ENCODE results near the gene TMC3. TPM values are rescaled to one million over a fixed set of nuclear protein-coding genes. Genes with fewer than 3 reads are reported as not detected.

The TMC3 gene
- total and polyA plus RNA-seq, 10 donors = not detected

- Histone ChIP-seq H3K4me1 (peaks cover 4 to 74% (median 29%) of the 10 kb centered on the region in 6 donors), H3K9me3 (no peaks in the 10 kb centered on the region), H3K27me3 (replicated peaks in 1 of 7) (no peaks in the 10 kb centered on the region), H3K4me3 (peak overlapping the region; percentile 61 to 80 (median 71)), H3K36me3 (peaks cover 0 to 34% (median 14%) of the 10 kb centered on the region in 6 donors), H3K27ac (peak overlapping the region; percentile 38 to 87 (median 83))
- WGBS, 5 donors = 10 to 14% (median 12%) methylated on average over 4 of the region's 4 CpGs
- TF ChIP-seq POLR2A (IDR thresholded peaks at IDR 0.05) = no peak
- TF ChIP-seq CTCF (IDR thresholded peaks at IDR 0.05 in 8 of 11, conservative IDR thresholded peaks at IDR 0.05 in 3 of 11) = no peak
- TF ChIP-seq POLR2AphosphoS5 (IDR thresholded peaks at IDR 0.05) = no peak
- intact Hi-C loops (cut with DNase I; ENCODE audit: low total_unique reads) = no loop called here
- no peak for DNase-seq
These were observed 50.5 kb downstream of the TMC3 start for GRCh38 chr15:81323559-81323943.

DNA sequence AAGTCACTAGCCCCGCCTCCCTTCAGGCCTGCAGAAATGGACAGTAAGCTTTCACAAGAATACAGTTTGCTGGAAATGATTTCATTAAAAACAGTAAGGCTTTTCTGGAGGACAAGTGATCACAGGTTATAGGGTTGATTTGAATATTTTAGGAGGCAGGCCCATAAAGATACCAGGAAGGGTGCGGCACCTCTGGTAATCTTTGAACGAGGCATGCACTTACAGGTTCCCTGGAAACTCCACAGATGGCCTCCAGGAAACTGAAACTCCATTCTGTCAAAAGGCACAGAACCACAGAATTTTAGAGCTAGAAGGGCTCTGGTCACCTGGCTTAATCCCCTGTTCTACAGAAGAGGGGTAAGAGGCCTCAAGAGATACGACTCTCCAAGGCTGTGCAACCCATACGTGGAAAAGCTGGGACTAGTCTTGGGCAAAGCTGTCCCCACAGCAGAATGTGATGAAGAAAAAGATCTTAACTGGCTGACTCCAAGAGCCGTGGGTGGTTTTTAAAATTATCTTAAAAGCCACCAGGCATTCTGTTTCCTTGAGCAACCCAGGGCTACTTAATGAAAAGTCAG is 51.2 kb downstream of the TMC3 start:
- H3K4me3 ChIP-seq = peak overlapping the region in 4 of 8 donors; percentile 61 to 76 (median 72)
- no peak for TF ChIP-seq CTCF (IDR thresholded peaks at IDR 0.05 in 8 of 11, conservative IDR thresholded peaks at IDR 0.05 in 3 of 11)
- TF ChIP-seq POLR2AphosphoS5 (IDR thresholded peaks at IDR 0.05) = no peak
- TF ChIP-seq POLR2A (IDR thresholded peaks at IDR 0.05) = no peak
- peaks cover 0 to 42% (median 22%) of the 10 kb centered on the region in 6 donors for H3K36me3 ChIP-seq
- H3K27ac ChIP-seq = peak overlapping the region in 4 of 8 donors; percentile 8 to 87 (median 68)
- DNase-seq = no peak
- H3K4me1 ChIP-seq = peaks cover 4 to 81% (median 34%) of the 10 kb centered on the region in 6 donors
- no peaks in the 10 kb centered on the region for H3K9me3 ChIP-seq
- no peaks in the 10 kb centered on the region for H3K27me3 ChIP-seq (replicated peaks in 1 of 7)
- WGBS, 5 donors = 59 to 76% (median 63%) methylated on average over 6 of the region's 6 CpGs
- intact Hi-C loops (cut with DNase I; ENCODE audit: low total_unique reads) = no loop called here

DNA sequence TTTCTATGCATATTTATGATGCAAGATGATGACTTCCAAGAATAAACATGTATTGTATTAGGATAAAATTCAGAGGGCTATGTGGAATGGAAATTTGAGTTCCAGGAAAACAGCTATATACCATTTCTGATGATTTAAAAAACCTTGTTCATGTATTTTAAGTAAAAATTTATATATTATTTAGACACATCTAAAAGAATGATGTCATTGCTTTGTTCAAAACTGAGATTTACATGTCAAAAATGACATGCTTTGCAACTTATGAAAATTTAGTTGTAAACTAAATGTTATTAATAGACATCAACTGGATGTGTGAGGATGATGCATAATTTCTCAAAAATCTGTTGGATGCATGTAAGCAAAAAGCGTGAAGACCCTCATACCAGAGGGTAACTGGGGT is 52.3 kb downstream of the TMC3 start:
- Histone ChIP-seq H3K27ac (no peak overlapping the region), H3K4me1 (peaks cover 4 to 84% (median 44%) of the 10 kb centered on the region in 6 donors), H3K9me3 (no peaks in the 10 kb centered on the region), H3K27me3 (replicated peaks in 1 of 7) (no peaks in the 10 kb centered on the region), H3K36me3 (peaks cover 0 to 53% (median 28%) of the 10 kb centered on the region in 6 donors), H3K4me3 (peak overlapping the region in 1 of 8 donors; percentile 76)
- TF ChIP-seq POLR2A (IDR thresholded peaks at IDR 0.05) (no peak), CTCF (IDR thresholded peaks at IDR 0.05 in 8 of 11, conservative IDR thresholded peaks at IDR 0.05 in 3 of 11) (no peak), POLR2AphosphoS5 (IDR thresholded peaks at IDR 0.05) (no peak)
- DNase-seq = no peak
- intact Hi-C loops (cut with DNase I; ENCODE audit: low total_unique reads) = no loop called here
- 93 to 100% (median 95%) methylated on average over 1 of the region's 1 CpG for WGBS, 5 donors

- Histone ChIP-seq H3K36me3 (peaks cover 0 to 93% (median 42%) of the 10 kb centered on the region in 6 donors), H3K4me1 (peaks cover 14 to 91% (median 56%) of the 10 kb centered on the region in 6 donors), H3K27me3 (replicated peaks in 1 of 7) (no peaks in the 10 kb centered on the region), H3K4me3 (no peak overlapping the region), H3K27ac (peak overlapping the region in 5 of 8 donors; percentile 16 to 98 (median 53)), H3K9me3 (no peaks in the 10 kb centered on the region)
- TF ChIP-seq CTCF (IDR thresholded peaks at IDR 0.05 in 8 of 11, conservative IDR thresholded peaks at IDR 0.05 in 3 of 11) (no peak), POLR2AphosphoS5 (IDR thresholded peaks at IDR 0.05) (no peak), POLR2A (IDR thresholded peaks at IDR 0.05) (no peak)
- DNase-seq = peak; percentile 47
- intact Hi-C loops (cut with DNase I; ENCODE audit: low total_unique reads) = no loop called here
- 89 to 96% (median 94%) methylated on average over 6 of the region's 6 CpGs for WGBS, 5 donors
These were observed 56.4 kb downstream of the TMC3 start for GRCh38 chr15:81317642-81318017.

Data from spleen (tissue), 11 donors.